ENCODE data around the gene FNDC5. TPM values are rescaled to one million over a fixed set of nuclear protein-coding genes. Genes with fewer than 3 reads are reported as not detected.

FNDC5 gene
- polyA plus RNA-seq, 1 donor (not counting 4 experiments of a cell fraction or from before 2014, with no cell fraction given) = not detected

GRCh38 chr1:32904797-32905196 lies 34.1 kb upstream of the FNDC5 start:
- H3K79me2 ChIP-seq (ENCODE audit: control insufficient read depth, insufficient read depth, low read length) = peaks cover 7% of the 10 kb centered on the region
- no peak overlapping the region for H2AFZ ChIP-seq (ENCODE audit: control insufficient read depth, low read length)
- no peaks in the 10 kb centered on the region for H3K36me3 ChIP-seq (ENCODE audit: control insufficient read depth in 2 of 2, extremely low read depth in 1 of 2, insufficient read depth in 2 of 2, low read length in 2 of 2)
- no peak for FAIRE-seq
- H3K9me1 ChIP-seq (ENCODE audit: control insufficient read depth, extremely low read depth, insufficient read depth, low read length) = peaks cover 2% of the 10 kb centered on the region
- H4K20me1 ChIP-seq (ENCODE audit: control insufficient read depth, extremely low read depth, insufficient read depth, low read length) = no peaks in the 10 kb centered on the region
- H3K27ac ChIP-seq (ENCODE audit: control insufficient read depth, insufficient read depth, low read length) = no peak overlapping the region
- H3K27me3 ChIP-seq (ENCODE audit: control insufficient read depth, extremely low read depth, insufficient read depth, low read length) = no peaks in the 10 kb centered on the region
- no peak overlapping the region for H3K9ac ChIP-seq (ENCODE audit: control insufficient read depth, extremely low read depth, insufficient read depth, low read length)
- DNase-seq (ENCODE audit: low read depth, low spot score) = no peak
- no peak overlapping the region for H3K4me3 ChIP-seq (ENCODE audit: control insufficient read depth in 2 of 3, extremely low read depth in 1 of 3, insufficient read depth in 2 of 3, low read depth in 1 of 3, low read length in 3 of 3)
- H3K9me3 ChIP-seq (ENCODE audit: control insufficient read depth, low read depth, low read length) = no peaks in the 10 kb centered on the region
- peaks cover 3% of the 10 kb centered on the region for H3K4me1 ChIP-seq (ENCODE audit: control insufficient read depth, extremely low read depth, insufficient read depth, low read length)
- dilution Hi-C loops (cut with MboI; ENCODE audit: extremely low pct_ligation_motif_present, low sequenced_read_pairs) = no loop called here
- H3K4me2 ChIP-seq (ENCODE audit: control insufficient read depth, extremely low read depth, insufficient read depth, low read depth, low read length) = no peak overlapping the region
- TF ChIP-seq CTCF (optimal IDR thresholded peaks at IDR 0.05 in 1 of 3, IDR thresholded peaks at IDR 0.05 in 1 of 3, conservative IDR thresholded peaks at IDR 0.05 in 1 of 3; ENCODE audit: extremely low read depth in 1 of 3, insufficient read depth in 2 of 3, low read length in 3 of 3) = no peak
- TF ChIP-seq EZH2 (IDR thresholded peaks at IDR 0.05; ENCODE audit: low read length) = no peak

GRCh38 chr1:32903991-32904785 lies 33.5 kb upstream of the FNDC5 start:
- H2AFZ ChIP-seq (ENCODE audit: control insufficient read depth, low read length) = no peak overlapping the region
- H3K9me1 ChIP-seq (ENCODE audit: control insufficient read depth, extremely low read depth, insufficient read depth, low read length) = peaks cover 2% of the 10 kb centered on the region
- no peaks in the 10 kb centered on the region for H4K20me1 ChIP-seq (ENCODE audit: control insufficient read depth, extremely low read depth, insufficient read depth, low read length)
- peaks cover 3% of the 10 kb centered on the region for H3K4me1 ChIP-seq (ENCODE audit: control insufficient read depth, extremely low read depth, insufficient read depth, low read length)
- H3K27me3 ChIP-seq (ENCODE audit: control insufficient read depth, extremely low read depth, insufficient read depth, low read length) = no peaks in the 10 kb centered on the region
- no peak overlapping the region for H3K4me3 ChIP-seq (ENCODE audit: control insufficient read depth in 2 of 3, extremely low read depth in 1 of 3, insufficient read depth in 2 of 3, low read depth in 1 of 3, low read length in 3 of 3)
- TF ChIP-seq EZH2 (IDR thresholded peaks at IDR 0.05; ENCODE audit: low read length) = no peak
- TF ChIP-seq CTCF (optimal IDR thresholded peaks at IDR 0.05 in 1 of 3, IDR thresholded peaks at IDR 0.05 in 1 of 3, conservative IDR thresholded peaks at IDR 0.05 in 1 of 3; ENCODE audit: extremely low read depth in 1 of 3, insufficient read depth in 2 of 3, low read length in 3 of 3) = no peak
- H3K4me2 ChIP-seq (ENCODE audit: control insufficient read depth, extremely low read depth, insufficient read depth, low read depth, low read length) = no peak overlapping the region
- no peaks in the 10 kb centered on the region for H3K9me3 ChIP-seq (ENCODE audit: control insufficient read depth, low read depth, low read length)
- dilution Hi-C loops (cut with MboI; ENCODE audit: extremely low pct_ligation_motif_present, low sequenced_read_pairs) = no loop called here
- no peaks in the 10 kb centered on the region for H3K36me3 ChIP-seq (ENCODE audit: control insufficient read depth in 2 of 2, extremely low read depth in 1 of 2, insufficient read depth in 2 of 2, low read length in 2 of 2)
- DNase-seq (ENCODE audit: low read depth, low spot score) (no peak), FAIRE-seq (no peak)
- no peak overlapping the region for H3K27ac ChIP-seq (ENCODE audit: control insufficient read depth, insufficient read depth, low read length)
- no peak overlapping the region for H3K9ac ChIP-seq (ENCODE audit: control insufficient read depth, extremely low read depth, insufficient read depth, low read length)
- peaks cover 9% of the 10 kb centered on the region for H3K79me2 ChIP-seq (ENCODE audit: control insufficient read depth, insufficient read depth, low read length)

Measured in keratinocyte (primary cell).